Thyroid gland (tissue), 4 donors: Measurements from ENCODE around the gene CDYL.

Source experiments
- CTCF ChIP-seq, 6 experiments: fragments of 200-600 bp in 3 of 6; fragments of 450-650 bp in 3 of 6; sonication (generic) in 3 of 6; IDR thresholded peaks; one replicate each; pipeline ENCODE4 v1.5.1; 2016 to 2019; ENCODE audit warnings: antibody characterized with exemption in 6 of 6, mild to moderate bottlenecking in 2 of 6, inconsistent platforms in 1 of 6, moderate library complexity in 1 of 6
- POLR2A ChIP-seq, 2 donors: fragments of 450-650 bp; IDR thresholded peaks; one replicate each; pipeline ENCODE4 v1.6.1; 2017; ENCODE audit warnings: antibody characterized with exemption in 2 of 2, mild to moderate bottlenecking in 2 of 2, moderate library complexity in 1 of 2

- no peak for TF ChIP-seq CTCF (IDR thresholded peaks at IDR 0.05)
- TF ChIP-seq POLR2A (IDR thresholded peaks at IDR 0.05), result no peak
Observed at GRCh38 chr6:4890627-4891026, 114.4 kb downstream of the CDYL start.
